GM21576 (cell line): ENCODE data around the gene EPHA2.

Experiments
- ATAC-seq: cut with Tn5 transposase; IDR thresholded peaks from one replicate; pipeline ENCODE4 v1.9.1; 2021; ENCODE audit warnings: mild to moderate bottlenecking, moderate library complexity; ENCODE audit not compliant: unreplicated experiment

Gene EPHA2

DNA sequence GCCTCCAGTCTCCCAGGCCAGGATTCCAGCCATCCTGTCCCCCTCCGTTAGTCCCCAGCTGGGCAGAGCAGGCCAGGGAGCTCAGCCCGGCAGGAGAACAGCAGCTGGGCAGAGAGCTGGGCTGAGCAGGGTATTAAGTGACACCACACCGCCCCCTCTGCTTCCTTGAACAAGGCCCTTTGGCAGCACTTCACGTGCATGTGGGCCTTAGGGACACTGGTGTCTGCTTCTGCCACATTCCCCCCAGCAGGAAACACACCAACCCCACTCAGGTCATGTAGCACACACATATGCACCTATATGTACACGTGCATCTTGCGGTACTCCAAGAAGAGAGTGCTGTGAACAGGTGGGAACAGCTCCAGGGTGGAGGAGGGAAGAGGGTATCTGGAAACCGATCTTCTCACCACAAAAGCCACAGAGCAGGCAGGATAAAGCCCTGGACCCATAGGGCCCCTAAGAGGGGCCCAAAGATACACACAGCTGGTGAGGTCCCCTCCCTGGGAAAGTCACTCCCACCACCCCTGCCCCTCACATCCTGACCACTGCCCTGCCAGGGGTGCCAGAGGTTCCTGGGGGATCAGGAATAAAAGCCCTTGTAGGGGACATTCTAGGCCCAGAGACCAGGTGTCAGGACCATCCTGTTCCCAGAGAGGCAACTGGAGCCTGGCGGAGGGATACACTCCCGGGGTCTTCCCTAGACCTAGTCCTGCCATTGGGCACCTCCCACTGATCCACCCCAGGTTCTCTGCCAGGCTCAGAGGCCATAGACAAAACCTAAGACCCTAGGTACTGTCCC, 4.5 kb downstream of the EPHA2 start:
- no peak for ATAC-seq

DNA sequence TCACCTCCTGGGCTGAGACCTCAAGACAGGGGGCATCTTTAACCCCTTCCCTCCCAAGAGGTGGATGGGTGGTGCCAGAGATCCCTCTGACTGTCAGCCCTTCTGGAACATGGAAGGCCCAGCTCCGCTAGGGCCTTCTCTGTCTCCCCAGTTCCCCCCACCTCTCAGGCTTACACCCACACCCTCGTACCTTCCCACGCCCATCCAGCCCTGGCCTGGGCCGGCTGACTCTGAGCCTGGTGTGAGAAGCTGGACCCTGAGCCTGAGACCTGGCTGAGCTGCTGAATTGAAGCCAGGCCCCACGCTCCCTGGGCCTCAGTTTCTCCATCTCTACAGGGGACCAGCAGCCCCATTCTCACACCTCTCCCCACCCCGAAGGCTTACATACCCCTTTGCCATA, 5.4 kb downstream of the EPHA2 start:
- ATAC-seq: no peak

DNA sequence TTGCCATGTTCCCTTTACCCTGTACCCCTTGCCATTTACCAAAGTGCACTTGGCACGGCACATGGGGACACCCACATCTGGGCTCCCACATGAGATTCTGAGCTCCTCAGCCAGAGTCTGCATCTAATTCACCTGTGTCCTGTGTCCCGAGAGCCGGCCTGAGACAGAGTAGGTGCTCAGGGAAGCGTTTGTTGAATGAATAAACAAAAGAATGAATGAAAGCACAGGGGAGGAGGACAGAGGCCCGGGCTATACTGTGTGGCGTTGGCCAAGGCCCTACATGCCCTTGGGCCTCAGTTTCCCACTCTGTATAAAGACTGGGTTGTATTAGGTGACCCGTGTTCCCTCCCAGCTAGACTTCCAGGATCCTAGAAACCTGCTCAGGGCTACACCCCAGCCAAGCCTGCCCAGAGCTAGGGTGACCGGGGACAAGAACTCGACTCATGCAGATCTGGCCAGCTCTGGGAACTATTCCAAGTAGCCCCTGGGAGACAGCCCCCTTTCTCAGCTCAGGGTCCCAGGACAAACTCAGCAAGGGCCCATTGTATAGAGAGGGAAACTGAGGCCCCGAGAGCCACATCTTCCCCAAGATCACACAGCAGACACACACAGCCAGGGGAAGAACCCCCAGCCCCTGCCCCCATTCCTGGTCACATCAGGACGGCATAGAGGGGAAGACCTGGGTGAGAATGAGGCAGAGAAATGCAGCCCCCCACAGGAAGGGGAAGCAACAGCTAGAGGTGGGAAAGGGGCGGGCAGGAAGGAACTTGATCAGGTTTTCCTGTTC, 6.0 kb downstream of the EPHA2 start:
- no peak for ATAC-seq

DNA sequence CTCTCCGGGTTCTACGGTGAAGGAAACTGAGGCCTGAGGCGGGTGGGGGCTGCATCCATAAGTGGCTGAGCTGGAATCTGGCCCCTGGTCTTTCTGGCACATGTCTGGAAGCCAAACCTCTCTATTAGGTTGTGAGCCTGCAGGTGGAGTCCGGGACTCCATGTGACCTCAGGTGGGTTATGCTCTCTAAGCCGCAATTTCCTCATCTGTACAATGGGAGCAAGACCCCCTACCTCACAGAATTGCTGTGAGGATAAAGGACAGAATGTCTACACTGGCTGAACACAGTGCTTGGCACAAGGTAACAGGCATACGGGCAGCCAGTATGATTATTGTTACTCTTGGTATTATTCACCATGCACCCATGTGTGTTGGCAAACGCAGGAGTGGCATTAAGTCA, 6.7 kb downstream of the EPHA2 start:
- no peak for ATAC-seq

DNA sequence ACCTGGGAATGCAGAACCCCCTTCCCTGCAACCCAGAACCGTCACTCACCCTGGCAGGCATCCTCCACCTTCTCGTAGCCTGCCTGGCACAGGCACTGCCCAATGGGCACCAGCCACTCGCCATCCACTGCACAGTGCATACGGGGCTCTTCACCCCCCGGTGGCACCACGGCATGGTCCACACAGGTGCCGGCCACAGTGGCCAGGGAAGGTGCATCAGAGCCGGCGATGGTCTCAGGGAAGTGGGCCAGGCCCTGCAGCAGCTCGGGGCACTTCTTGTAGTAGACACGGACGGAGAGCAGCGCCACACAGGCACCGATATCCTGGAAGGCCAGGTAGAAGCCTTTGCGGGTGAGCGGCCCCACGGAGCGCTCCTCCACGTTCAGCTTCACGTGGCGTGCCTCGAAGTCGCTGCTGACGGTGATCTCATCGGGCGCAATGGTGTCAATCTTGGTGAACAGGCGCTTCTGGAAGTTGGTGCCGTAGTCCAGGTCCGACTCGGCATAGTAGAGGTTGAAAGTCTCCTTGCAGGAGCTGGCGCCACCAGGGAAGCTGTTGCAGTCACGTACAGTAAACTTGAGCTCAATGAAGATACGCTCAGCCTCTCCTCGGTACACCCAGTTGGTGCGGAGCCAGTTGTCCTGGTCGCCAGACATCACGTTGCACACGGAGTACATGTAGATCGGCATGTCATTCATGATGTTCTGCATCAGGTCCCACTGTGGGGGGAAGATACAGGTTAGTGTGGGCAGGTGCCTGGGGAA, 7.4 kb downstream of the EPHA2 start:
- no peak for ATAC-seq

DNA sequence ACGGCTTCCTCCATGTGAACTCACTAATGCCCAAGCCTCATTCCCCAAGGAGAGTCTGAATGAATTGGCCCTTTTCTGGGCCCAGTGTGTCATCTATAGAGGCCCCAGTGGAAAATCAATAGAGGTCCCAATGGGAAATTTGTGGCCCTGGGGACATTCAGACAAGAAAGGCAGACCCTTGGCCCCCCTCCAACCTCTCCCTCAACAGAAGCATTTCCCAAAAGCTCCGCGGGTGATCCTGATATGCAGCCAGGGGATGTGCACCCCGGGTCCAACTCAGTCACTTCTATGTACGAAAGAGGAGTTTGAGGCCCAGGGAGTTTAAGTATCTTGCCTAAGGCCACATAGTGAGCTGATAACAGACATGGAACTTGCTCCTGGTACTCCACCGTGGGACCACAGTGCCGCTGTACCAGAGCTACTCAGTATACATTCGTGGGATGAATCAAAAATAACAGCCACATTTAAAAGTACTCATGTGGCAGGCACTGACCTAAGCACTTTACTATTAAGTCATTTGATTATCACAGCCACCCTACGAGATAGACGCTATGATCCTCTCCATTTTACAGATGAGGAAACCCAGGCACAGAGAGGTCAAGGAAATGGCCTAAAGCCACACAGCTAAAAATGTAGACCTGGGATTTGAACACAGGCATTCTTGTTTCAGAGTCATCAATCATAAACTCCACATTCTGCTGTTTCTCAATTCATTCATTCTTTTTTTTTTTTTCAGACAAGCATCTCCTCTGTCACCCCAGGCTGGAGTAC, 8.5 kb downstream of the EPHA2 start:
- no peak for ATAC-seq

DNA sequence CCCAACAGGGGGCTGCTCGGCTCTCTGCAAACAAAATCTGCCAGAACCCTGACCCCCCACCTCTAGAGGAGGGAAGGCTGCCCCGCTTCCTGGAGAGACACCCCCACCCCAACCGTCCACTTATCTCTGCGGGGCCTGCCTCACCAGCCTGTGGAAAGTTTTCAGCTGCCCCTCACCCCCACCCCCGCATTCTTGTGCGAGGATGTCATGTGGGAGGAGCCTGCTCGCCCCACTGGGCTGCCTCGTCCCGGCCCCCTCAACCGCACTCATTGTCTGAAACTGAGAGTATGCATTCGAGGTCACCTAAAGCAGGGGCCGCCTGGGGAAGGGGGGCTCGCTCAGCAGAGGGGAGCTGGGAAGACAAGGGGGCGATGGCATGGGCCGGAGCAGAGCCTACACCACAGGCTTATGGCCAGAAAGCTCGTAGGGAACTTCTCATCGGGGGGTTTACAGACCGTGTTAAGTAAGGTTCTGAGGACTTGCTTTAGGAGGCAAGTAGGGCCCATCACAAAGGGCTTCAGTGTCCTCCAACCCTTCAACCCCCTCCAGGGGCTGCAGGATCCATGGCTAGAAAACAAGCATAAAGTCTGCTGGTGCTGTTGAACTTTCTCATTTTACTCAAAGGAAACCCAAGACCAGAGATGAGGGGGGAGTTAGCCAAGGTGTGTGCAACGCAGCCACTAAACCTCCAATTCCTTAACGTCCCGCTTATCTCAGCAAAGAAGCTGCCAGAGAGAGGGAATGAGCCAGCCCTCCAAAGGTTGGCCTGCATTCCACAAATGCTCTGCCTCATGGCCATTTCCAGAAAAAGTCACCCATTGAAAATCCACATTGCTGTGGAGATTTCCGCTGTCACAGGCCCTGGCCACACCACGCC, 9.4 kb downstream of the EPHA2 start:
- ATAC-seq: no peak

DNA sequence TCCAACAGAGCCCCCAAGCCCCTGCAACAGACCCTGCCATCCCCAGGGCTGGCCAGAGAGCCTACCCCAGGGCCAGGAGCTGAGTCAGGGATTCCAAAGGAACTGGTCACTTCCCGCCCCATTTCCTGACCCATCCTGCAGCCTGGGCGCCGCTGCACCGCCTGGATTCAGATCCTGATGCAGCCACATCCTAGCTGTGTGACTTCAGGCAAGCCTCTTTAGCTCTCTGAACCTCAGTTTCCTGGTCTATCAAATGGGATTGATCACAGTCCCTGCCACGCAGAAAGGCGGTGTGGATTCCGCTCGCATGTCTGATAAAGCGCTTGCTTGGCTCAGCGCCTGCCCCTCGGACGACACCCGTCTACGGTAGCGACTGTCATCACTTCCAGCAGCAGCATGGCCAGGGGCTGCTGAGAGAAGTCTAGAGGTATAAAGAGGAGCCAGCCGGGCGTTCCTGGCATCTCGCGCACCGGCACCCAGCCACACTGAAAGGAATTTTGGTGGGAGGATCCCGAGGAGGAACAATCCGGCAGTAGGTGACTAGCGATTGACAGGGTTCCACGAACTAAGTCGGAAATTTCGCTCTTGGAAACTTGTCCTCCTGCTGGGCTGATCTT, 10.1 kb downstream of the EPHA2 start:
- ATAC-seq: no peak

DNA sequence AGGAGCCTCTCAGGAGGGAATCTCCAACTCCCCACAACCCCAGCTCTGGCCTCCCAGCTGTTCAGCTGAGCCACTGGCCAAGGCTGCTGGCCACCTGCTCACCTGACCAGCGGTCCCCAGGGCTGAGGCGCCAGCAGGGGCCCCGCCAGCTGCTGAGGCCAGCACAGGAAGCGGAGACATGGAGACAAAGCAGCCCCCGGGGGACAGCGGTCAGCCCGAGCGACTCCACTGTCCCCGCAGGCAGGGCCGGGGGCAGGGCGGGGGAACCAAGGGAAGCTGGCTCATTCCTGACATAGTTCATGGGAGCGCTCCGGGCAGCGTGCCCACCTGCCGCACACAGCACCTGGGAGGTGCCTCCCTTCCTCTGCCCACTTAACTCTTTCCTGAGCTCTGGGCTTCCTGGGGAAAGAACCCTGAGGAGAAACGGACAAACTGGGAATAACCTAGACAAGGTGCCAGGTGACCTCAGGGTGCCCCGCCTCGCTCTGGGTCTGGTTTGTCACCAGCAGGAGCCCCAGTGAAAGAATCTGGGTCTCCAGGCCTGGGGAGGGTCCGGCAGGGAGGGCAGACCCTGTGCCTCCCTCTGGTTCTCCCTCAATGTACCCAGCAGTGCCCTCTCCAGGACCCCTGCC, 10.7 kb downstream of the EPHA2 start:
- no peak for ATAC-seq

DNA sequence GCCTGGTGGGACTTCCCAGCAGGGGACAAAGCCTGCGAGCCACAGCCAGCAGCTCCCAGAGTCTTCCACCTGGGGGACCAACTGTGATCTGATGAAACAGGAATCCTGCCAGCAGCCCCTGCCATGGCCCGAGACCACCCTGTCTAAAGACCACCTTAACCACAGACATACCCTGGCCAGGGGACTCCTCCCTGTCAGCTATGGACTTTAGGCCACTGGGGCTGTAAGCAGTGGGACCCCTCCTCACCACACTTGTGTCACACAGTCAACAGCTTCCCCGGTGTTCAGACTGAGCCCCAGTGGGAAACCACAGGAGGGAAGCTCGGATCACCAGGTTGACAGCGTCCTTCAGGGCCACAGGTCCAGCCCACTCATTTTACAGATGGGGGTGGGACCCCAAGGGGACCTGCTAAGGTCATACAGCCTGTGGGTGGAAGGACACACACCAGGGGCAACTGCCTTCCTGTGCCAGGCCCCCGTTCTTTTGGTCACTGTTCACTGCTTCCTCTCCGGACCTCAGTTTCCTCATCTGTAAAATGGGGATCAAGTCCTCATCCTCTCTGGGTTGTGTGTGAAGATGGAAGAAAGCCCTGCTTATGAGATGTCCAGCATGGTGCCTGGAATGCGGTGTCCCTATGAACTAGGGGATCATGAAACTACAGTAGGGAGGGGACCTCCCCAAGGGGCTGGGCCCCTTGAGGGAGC, 11.4 kb downstream of the EPHA2 start:
- ATAC-seq: no peak

DNA sequence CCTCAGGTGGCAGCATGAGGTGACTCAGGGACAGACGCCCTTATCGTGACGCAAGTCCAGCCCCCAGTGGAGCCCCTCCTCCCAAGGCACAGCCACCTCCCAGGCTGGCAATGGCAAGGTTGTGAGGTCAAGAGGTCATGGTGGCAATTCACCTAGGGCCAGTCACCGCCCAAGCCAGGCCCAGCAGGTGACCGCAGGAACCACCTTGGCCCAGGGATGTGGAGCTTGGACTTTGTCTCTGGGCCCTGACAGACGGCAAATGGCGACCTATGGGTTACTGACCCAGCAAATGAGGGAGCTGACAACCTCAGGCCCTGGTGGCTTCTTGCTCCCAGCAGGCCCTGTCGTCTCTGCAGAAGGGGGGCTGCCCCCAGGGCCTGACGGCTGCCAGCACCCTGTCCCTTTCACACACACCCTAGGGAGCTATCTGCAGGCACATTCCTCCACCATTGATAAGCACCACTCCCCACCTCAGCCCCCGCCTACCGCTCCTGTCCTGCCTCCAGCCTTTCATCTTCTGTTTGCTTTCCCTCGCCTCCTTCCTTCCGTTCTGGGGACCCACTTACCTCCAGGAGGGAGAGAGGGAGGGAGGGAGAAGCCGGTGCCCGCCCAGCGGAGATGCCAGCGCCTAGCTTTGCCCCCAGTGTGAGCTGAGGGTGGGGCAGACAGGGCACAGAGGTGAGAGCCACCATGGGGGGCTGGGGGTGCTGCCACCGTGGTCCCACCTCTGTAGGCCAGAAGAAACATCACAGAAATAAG, 12.1 kb downstream of the EPHA2 start:
- ATAC-seq: no peak

DNA sequence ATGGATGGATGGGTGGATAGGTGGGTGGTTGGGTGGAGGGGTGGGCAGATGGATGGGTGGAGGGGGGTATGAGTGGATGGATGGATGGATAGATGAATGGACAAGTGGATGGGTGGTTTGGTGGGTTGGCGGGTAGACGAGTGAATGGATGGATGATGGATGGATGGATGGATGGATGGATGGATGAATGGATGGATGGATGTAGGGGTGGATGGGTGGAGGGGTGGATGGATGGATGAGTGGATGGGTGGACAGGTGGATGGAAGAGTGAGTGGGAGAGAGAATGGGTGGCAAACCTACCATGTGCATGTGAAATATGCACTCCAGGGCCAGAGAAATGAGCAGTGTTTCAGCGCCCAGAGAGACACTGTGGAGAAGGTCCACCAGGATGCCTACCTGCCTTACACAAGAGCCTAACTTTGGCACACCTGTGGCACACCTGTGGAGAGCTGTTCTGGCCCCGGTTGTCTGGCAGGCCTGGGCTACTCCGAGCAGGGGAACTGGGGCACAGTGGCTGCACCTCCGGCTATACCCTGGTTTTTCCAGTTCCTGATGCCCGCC, 12.8 kb downstream of the EPHA2 start:
- ATAC-seq: no peak

DNA sequence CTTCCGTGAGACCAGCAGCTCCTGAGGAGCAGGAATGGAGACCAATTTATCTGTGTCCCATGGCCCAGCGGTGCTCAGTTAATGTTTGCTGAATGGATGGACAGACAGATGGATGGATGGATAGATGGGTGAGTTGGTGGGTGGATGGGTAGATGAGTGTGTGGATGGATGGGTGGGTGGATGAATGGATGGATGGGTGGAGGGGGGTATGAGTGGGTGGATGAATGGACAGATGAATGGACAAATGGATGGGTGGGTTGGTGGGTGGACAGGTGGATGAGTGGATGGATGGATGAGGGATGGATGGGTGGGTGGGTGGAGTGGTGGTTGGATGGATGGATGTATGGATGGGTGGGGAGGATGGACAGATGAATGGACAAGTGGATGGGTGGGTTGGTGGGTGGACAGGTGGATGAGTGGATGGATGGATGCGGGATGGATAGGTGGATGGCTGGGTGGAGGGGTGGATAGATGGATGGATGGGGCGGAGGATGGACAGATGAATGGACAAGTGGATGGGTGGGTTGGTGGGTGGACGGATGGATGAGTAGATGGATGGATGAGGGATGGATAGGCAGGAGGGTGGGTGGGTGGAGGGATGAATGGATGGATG, 13.4 kb downstream of the EPHA2 start:
- no peak for ATAC-seq

DNA sequence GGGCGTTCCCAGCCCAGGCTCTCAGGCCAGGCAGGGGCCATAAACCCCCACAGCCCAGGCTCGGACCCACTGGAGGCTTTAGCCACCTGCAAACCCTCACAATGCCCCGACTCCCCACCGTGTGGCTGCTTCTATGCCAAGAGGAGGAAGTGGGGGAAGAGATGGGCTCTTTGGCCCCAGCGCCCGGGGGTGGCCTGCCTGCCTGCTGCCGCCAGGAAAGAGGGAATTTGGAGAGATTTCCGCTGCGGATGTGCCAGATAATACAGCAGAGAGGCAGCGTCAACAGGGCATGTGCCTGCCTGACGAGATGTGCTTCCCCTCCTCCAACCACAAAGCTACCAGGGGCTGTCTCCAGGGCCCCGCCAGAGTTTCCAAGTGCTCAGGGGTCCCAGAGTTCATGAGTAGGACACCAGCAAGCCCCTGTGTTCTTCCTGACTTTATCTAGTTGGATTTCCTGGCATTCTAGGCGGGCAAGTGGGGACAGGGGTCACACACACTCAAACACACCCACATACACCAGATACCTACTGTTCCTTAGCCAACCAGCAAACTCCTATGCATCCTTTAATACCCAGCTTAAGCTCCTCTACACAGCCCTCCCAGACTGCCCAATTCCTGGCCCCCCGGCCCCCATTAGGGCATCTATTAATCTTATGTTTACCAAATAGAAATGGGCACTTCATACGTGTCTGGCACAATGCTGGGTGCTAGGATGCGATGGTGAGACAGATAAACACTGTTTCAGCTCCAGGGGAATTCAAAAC, 14.1 kb downstream of the EPHA2 start:
- no peak for ATAC-seq

DNA sequence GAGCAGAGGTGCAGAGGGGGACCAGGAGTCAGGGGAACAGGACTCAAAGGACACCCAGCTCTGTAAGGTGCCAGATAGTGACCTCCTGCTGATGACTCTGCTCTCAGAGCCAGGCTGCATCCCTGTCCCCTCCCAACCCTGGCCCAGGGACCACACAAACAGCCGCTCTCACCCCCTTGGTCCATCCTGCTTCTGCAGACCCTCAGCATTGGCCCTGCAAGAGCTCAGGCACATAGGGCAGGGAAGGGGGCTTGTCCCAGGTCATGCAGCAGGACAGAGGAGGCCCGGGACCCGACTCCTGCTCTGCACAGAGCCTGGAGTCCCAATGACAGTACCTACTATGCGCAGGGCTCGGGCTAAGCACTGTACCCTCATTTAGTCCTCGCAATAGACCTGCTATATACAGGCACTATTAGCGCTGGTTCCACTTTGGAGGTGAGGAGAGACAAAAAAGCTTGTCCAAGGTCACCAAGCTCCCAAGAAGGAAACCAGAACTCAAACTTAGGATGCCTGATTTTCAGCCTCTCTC, 15.7 kb downstream of the EPHA2 start:
- ATAC-seq: no peak

DNA sequence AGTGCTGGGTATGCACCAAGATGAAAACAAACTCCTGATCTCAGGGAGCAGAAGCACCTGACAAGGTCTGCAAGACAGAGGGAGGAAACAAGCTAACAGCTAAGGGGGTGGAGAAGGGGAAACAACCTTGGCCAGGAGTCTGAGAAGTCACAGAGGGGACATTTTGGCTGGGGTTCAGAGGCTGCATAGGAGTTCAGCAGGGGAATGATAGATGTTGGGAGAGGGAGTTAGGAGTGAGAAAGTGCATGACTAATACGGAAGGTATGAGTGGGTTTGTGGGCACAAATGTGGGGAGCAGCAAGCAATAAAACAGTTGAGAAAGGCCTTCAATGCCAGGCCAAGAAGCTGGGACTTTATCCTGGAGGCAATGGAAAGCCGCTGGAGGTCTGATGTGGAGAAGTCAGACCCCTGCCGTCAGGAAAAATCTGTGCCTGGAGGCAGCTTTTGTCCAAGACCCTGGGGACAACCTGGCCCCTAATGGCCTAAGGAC, 16.4 kb downstream of the EPHA2 start:
- no peak for ATAC-seq
